Stimulated activated CD8-positive, alpha-beta memory T cell treated with anti-CD3 and anti-CD28 coated beads, Interleukin-7, amount 100 ng/mL, for 24 hours (primary cell): Measurements from ENCODE around the gene ST6GALNAC6.

Source experiments
- DNase-seq: peaks from one replicate; pipeline ENCODE4 v3.0.0-alpha.2; 2020; ENCODE audit warnings: low read depth

Gene ST6GALNAC6, protein sequence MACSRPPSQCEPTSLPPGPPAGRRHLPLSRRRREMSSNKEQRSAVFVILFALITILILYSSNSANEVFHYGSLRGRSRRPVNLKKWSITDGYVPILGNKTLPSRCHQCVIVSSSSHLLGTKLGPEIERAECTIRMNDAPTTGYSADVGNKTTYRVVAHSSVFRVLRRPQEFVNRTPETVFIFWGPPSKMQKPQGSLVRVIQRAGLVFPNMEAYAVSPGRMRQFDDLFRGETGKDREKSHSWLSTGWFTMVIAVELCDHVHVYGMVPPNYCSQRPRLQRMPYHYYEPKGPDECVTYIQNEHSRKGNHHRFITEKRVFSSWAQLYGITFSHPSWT

DNA sequence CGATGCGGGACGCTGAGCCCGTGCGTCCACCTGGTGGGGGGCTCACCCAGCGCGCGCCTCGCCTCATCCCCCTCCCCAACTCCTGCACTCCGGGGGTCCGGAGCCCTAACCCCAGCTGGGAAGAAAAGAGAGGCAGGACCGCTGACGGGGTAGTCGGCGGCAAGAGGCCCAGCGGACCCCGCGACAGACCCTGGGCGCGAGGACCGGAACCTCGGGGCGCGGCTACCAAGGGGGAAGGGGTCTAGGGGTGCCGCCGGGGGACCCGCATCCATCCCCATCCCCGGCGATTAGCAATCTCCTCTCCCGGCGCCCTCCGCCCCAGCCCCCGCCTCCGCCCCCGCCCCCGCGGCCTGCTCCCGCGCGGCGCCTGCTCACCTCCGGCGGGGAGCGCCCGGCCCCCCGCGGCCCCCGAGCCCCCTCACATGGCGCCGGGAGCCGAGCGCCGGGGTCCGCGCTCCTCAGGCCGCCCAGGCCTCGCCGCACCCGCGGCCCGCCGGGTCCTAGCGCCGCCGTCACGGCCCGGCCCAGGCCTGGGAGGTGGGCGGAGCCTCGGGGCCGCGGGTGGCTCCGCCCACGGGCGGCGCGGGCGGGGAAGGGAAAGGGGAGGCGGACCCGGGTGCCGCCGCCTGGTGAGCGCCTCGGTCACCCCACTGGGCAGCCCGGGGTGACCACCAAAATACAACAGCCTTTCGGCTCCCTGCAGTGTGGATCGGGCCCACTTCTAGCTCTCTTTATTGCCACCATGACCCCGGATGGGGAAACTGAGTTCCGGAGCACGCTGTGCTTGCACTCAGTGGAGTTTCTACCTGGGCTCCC, at the start of gene ST6GALNAC6:
ST6GALNAC6 (minus strand) TSS at position 476 of the 816 bp plus-strand sequence. CDS start 1,622 bp downstream, outside the sequence.
- no peak for DNase-seq

- no peak for DNase-seq
These were observed 48.7 kb upstream of the ST6GALNAC6 start for GRCh38 chr9:127947841-127948710.

DNA sequence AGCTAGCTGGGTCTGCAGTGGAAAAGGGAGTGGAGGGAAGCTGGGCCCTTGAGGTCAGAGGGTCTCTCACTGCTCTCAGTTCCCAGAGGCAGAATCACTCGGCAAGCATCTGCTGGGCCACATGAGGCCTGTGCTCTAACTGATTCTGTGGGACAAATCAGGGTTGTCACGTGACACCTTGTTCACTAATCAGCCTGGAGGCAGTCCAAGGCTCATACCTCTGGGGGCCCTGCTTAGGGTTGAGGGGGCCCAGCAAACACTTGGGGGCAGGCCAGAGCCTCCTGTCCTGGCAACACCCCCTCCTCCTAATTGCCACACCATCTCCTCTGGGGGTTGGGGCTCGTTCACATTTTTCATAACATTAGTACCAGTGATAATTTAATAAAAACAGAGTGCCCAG, 47.3 kb upstream of the ST6GALNAC6 start:
- DNase-seq = no peak

- no peak for DNase-seq
These were observed 46.5 kb upstream of the ST6GALNAC6 start for GRCh38 chr9:127945942-127946341.

DNA sequence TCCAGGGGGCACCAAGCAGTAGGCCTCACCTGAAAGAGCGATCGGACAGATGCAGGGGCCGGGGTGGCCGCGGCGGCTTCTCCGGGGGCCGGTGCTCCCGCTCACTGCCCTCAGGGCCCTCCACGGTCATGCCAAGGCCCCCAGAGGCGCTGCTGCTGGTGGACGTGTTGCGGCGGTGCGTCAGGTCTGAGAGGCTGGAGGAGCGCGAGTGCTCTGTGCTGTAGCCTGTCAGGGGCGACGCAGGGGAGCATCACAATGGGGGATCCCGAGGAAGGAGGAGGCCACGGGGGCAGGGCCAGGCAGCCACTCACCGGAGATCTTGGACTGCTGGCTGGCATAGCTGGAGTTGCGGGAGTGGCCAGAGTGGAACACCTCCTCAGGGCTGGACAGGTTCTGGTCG, 45.9 kb upstream of the ST6GALNAC6 start:
- no peak for DNase-seq

- DNase-seq = no peak
These were observed 45.3 kb upstream of the ST6GALNAC6 start for GRCh38 chr9:127944586-127945218.

- DNase-seq = peak; percentile 59
These were observed 44.3 kb upstream of the ST6GALNAC6 start for GRCh38 chr9:127943731-127944144.

DNA sequence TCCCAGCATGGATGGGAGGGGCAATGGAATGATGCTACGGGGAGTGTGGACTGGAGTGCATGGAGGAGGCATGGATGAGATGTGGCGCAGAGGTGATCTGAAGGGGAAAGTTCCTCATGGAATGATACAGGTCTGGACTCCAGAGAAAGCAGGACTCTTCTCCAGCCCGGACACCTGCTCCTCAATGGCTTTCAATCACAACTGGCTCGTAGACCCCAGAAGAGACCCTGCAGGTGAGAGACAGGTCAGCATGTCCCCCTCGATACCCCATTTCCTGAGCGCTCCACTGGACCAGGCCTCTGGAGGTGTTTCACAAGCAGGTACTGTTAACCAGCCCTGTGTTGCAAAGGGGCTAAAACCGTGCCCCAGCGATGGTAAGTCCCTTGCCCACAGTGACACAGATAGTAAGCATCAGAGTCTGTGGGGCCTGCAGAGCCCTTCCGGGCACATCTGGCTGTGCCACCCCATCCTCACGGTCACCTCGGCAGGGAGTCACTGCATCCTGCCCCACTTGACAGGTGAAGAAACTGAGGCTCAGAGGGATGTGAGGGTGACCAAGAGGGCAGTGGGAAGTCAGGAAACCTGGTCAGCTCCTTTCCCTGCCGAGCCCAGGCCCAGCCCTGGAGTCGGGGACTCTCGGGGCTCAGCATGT, 43.7 kb upstream of the ST6GALNAC6 start:
- DNase-seq = no peak

GRCh38 chr9:127942216-127943010, 43.0 kb upstream of the ST6GALNAC6 start:
- no peak for DNase-seq

GRCh38 chr9:127941961-127942215, 42.5 kb upstream of the ST6GALNAC6 start:
- DNase-seq = no peak

GRCh38 chr9:127941062-127941960, 41.9 kb upstream of the ST6GALNAC6 start:
- DNase-seq = no peak

DNA sequence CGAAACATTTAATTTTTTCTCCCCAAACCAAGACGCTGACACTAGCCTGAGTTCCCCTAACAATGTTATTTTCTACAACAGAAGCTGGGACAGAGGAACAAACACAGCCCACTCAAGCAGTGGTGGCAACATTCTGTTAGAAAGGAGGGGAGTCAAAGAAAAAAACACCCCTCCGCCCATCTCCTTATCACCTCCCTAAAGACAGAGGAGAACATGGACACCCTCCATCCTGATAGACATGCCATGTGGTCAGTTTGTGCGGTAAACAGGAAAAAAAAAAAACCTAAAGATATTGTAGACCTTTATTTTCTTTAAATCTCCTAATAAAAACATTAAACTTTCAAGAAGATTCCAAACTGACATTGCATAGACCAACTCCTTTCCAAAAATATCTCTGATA, 41.2 kb upstream of the ST6GALNAC6 start:
- no peak for DNase-seq

DNA sequence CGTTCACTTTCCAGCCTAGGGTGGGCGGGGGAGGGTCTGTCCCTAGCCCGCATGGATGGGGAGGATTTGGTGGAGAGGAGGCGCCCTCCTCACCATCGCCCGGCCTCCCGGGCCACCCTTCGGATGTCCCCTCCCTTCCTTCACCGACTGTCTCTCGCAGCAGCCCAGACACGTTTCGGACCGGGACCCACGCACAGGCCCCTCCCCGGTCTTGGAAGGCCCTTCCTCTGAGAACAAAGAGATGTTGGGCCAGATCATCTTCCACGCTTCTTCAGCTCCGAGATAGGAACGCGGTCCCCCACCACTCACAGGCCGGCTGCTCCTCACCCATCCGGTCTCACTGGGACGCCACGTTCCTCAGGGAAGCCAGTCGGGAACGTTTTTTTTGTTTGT, 38.9 kb upstream of the ST6GALNAC6 start:
- DNase-seq = no peak

DNA sequence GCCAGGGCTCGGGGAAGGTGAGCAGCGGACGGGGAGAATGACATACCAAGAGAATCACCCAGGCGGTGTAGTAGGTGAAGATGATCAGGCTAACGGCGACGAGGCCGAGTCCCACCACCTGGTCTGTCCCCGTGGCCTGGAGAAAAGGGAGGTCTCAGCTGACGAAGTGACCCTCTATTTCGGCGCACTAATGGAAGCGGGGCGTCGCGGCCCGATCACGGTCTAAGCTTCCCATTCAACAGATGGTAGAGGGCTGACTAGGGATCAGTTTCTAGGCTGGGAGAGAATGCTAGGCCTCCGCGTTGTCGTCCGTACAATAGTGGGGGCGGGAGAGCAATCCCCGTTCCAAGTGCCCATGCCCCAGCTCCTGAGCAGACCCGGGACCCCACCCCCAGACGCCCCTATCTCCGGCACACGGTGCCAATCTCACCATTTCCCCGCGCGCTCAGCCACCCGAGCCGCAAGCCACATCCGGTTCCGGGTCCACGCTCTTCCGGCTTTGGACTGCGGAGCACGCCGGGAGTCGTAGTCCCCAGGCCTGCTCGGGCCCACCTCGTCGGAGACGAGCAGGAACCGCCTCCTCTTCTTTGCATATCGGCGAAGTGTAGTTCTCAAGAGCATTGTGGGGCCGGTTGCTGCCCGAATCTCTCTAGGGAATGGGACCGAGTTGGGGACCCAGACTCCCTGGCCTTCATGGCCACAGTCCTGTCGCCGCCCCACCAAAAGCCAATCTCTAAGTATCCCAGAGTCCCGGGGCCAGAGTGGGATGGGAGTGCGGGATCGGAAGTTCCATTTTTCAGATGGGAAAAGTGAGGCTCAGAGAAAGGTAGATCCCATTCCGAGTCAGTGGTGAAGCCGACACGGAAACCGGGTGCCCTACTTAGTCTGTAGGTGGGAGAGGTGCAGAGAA, 38.2 kb upstream of the ST6GALNAC6 start, which contains the start of gene DPM2:
DPM2 (minus strand) TSS at position 467 of the 910 bp plus-strand sequence; CDS start at position 433, 34 bp downstream.
- DNase-seq = peak; percentile 64

DNA sequence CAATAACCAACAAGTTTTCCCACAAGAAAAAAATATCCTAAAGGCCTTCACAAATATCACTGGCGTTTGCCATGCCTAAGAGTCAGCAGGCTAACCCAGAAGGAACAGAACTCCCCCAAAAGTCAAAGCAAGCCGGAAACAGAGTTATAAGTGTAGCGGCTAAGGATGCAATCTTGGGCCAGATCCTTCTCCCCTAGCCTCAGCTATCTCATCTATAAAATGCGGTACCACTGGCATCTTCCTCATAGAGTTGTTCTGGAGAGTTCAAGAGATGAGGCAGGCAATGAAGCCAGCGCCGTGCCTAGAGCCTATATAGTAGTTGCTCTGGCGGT, 37.6 kb upstream of the ST6GALNAC6 start:
- DNase-seq = no peak

- DNase-seq = no peak
These were observed 37.0 kb upstream of the ST6GALNAC6 start for GRCh38 chr9:127936347-127936852.

DNA sequence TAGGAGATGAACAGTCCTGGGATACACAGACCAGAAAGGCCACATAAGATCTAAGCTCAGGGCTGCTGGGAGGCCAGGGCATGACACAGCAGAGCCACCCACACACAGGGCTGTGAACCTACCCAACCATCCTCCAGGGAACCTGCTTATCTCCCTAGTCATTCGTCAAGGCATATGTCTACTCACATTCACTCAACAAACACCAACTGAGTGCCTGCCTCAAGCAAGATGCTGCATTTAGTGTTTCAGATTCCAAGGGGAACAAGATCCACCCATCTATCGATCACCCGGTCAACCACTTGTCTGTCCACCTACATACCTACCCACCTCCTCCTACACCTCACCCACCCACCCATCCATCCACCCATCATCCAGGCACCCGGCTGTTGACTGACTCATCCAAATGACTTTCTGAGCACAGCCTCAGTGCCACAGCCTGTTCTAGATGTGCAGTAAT, 36.4 kb upstream of the ST6GALNAC6 start:
- DNase-seq = no peak

DNA sequence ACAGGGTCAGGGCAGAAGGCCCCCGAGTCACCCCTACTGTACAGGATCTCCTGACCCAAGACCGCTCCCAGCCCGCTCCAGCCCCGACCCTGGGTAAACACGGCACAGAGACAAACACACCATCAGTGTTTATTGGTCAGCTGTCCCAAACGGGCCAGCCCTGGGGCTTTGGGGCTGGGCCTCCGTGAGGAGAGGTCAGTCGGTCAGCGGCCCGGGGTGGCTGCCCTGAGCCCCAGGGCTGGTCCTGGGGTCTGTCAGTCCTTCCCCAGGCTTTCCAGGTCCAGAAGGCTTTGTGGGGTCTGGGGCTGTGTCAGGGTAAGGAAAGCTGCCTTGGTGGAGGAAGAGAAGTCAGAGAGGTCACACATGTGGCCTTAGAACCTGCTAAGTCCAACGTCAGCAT, 35.6 kb upstream of the ST6GALNAC6 start:
- no peak for DNase-seq
